Glutamatergic neuron (in vitro differentiated cells): Measurements from ENCODE around the gene PARP12. TPM values are rescaled to one million over a fixed set of nuclear protein-coding genes. Genes with fewer than 3 reads are reported as not detected.

Experiments
- DNase-seq: peaks from one replicate; pipeline ENCODE4 v3.0.0; 2022
- H3K27ac Mint-ChIP-seq: one replicate; pipeline ENCODE4 v1.8.0; 2020; ENCODE audit warnings: mild to moderate bottlenecking, mixed read lengths, inconsistent platforms; ENCODE audit not compliant: unreplicated experiment
- H3K27me3 Mint-ChIP-seq: one replicate; pipeline ENCODE4 v1.8.0; 2020; ENCODE audit warnings: mild to moderate bottlenecking, moderate library complexity, mixed read lengths, inconsistent platforms; ENCODE audit not compliant: unreplicated experiment
- H3K36me3 Mint-ChIP-seq: one replicate; pipeline ENCODE4 v1.8.0; 2020; ENCODE audit warnings: mild to moderate bottlenecking, mixed read lengths, inconsistent platforms; ENCODE audit not compliant: unreplicated experiment
- H3K4me1 Mint-ChIP-seq: one replicate; pipeline ENCODE4 v1.8.0; 2020; ENCODE audit warnings: mild to moderate bottlenecking, low read depth, mixed read lengths, inconsistent platforms; ENCODE audit not compliant: unreplicated experiment
- H3K4me3 Mint-ChIP-seq: one replicate; pipeline ENCODE4 v1.8.0; 2020; ENCODE audit warnings: mild to moderate bottlenecking, mixed read lengths, inconsistent platforms; ENCODE audit not compliant: unreplicated experiment
- H3K9me3 Mint-ChIP-seq: one replicate; pipeline ENCODE4 v1.8.0; 2020; ENCODE audit warnings: mild to moderate bottlenecking, moderate library complexity, mixed read lengths, inconsistent platforms; ENCODE audit not compliant: unreplicated experiment
- CTCF ChIP-seq: fragments of 200-600 bp; sonication (generic); IDR thresholded peaks from one replicate; pipeline ENCODE4 v1.5.0; 2021; ENCODE audit not compliant: partially characterized antibody, unreplicated experiment
- total RNA-seq: library from RNA; stranded (reverse); fragmentation: NEBNext Ultra II Directional; extraction: Animal tissue kit (Norgen Biotek cat#: 25700); gene quantifications from one replicate; pipeline ENCODE4 v1.2.1, GENCODE V29; 2021; ENCODE audit not compliant: unreplicated experiment

The PARP12 gene
- total RNA-seq, 1 donor from 2014 or later = 0.15 TPM

- Mint-ChIP-seq H3K27ac (no peak overlapping the region), H3K9me3 (peaks cover 4% of the 10 kb centered on the region), H3K4me3 (no peak overlapping the region), H3K4me1 (no peaks in the 10 kb centered on the region), H3K27me3 (peaks cover 2% of the 10 kb centered on the region), H3K36me3 (no peaks in the 10 kb centered on the region)
- TF ChIP-seq CTCF = no peak
- no peak for DNase-seq
These were observed 55.6 kb downstream of the PARP12 start for GRCh38 chr7:140007051-140007690.

- no peaks in the 10 kb centered on the region for H3K4me1 Mint-ChIP-seq
These were observed 56.2 kb downstream of the PARP12 start for GRCh38 chr7:140006600-140006999.

GRCh38 chr7:140005754-140006503 is 56.8 kb downstream of the PARP12 start:
- DNase-seq = peak; percentile 61
- Mint-ChIP-seq H3K4me1 (no peaks in the 10 kb centered on the region), H3K27me3 (peaks cover 2% of the 10 kb centered on the region), H3K4me3 (no peak overlapping the region), H3K27ac (no peak overlapping the region), H3K9me3 (peaks cover 5% of the 10 kb centered on the region), H3K36me3 (no peaks in the 10 kb centered on the region)
- TF ChIP-seq CTCF = no peak

More at GRCh38 chr7:140006600-140006999, 56.2 kb downstream of the PARP12 start:
- no peaks in the 10 kb centered on the region for H3K36me3 Mint-ChIP-seq
- DNase-seq = no peak
- no peak overlapping the region for H3K4me3 Mint-ChIP-seq
- no peak overlapping the region for H3K27ac Mint-ChIP-seq
- peaks cover 5% of the 10 kb centered on the region for H3K9me3 Mint-ChIP-seq
- TF ChIP-seq CTCF = no peak
- peaks cover 2% of the 10 kb centered on the region for H3K27me3 Mint-ChIP-seq

- no peak overlapping the region for H3K4me3 Mint-ChIP-seq
- H3K27me3 Mint-ChIP-seq = peaks cover 2% of the 10 kb centered on the region
- no peaks in the 10 kb centered on the region for H3K36me3 Mint-ChIP-seq
- H3K4me1 Mint-ChIP-seq = no peaks in the 10 kb centered on the region
- no peak overlapping the region for H3K27ac Mint-ChIP-seq
- DNase-seq = no peak
- TF ChIP-seq CTCF = no peak
- H3K9me3 Mint-ChIP-seq = peaks cover 5% of the 10 kb centered on the region
These were observed 57.4 kb downstream of the PARP12 start for GRCh38 chr7:140005341-140005740.

GRCh38 chr7:140004672-140005071 is 58.1 kb downstream of the PARP12 start:
- H3K9me3 Mint-ChIP-seq = peaks cover 5% of the 10 kb centered on the region
- peaks cover 2% of the 10 kb centered on the region for H3K27me3 Mint-ChIP-seq
- TF ChIP-seq CTCF = no peak
- H3K4me1 Mint-ChIP-seq = no peaks in the 10 kb centered on the region
- no peak overlapping the region for H3K27ac Mint-ChIP-seq
- no peaks in the 10 kb centered on the region for H3K36me3 Mint-ChIP-seq
- no peak for DNase-seq
- H3K4me3 Mint-ChIP-seq = no peak overlapping the region
